Activated CD4-positive, alpha-beta T cell treated with anti-CD3 and anti-CD28 coated beads, Interleukin-2, Interleukin-6, amounts not matched to agents 100 ng/mL and 50 ng/mL, durations not matched to agents 16 hours and 8 hours (primary cell): ENCODE results near the gene TMEM222.

Source experiments
- DNase-seq: peaks from one replicate; pipeline ENCODE4 v3.0.0-alpha.2; 2020

TMEM222 gene

DNA sequence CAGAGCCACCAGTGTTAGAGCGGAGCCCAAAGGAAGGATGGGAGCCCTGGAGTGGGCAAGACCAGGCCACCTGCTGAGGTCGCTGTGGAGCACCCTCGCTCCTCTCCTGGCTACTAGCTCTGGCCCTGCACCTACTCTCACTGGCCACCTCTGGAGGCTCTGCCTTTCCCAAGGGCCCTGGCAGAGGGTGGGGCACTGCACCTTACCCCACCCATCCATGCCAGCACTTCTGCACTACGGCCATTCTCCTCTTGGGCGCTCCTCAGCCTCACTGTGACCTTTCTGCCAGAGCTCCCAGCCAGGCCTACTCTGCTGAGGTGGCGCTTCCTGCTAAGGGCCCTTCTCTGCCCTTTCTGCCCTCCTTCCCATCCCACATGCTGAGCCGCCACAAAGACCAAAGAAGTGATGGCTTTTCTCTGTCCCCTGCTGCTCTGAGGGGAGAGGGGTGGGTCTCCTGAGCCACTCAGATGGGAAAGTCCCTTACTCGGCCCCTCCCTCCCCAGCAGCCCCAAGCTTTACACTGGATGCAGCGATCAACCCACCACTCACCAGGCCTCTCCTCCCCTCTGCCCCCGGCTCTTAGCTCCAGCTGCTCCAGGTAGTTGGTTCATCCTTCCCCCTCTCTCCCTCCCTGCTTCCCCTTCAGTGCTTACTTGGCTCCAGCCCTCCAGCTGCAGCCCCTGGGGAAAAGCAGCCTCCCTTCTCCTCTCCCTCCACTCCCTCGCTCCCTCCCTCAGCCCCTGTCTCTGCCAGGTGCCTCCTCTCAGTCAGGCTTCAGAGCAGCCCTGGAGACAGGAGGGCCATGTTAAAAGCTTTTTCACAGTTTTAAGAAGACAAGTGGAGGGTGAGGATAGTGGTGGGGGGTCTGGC is 14.8 kb upstream of the TMEM222 start:
- DNase-seq = no peak

DNA sequence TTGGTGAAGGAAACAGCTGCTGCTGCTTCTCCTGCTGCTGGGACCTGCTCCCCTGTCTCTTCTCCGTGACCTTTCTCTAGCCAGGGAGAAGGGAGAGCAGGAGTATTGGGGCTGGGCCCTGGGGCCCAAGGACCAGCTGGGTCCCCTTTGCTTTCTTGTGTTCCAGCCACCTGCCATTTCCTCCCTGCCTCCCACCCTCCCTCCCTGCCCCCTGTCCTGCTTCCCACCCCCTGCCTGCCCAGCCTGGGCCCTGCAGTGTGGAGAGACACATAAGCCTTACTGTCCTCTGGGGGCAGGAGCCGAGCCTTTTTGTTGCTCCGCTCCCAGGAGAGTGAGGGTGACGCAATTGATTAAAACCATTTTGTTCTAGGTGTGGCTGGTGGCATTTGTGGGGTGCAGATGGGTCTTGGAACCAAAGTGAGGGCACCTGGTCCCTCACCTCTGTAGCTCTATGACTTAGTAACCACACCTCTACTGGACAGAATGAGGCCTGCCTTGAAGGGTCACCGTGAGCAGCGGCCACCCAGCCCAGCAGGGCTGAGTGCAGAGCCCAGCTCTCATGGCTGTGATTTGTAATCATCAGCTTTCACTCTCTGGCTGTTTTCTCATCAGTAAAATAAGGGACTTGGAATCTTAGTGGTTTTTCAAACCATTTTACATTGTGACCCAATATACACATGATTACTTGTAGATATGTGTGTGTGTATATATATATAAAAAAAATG is 13.9 kb upstream of the TMEM222 start:
- DNase-seq = no peak

DNA sequence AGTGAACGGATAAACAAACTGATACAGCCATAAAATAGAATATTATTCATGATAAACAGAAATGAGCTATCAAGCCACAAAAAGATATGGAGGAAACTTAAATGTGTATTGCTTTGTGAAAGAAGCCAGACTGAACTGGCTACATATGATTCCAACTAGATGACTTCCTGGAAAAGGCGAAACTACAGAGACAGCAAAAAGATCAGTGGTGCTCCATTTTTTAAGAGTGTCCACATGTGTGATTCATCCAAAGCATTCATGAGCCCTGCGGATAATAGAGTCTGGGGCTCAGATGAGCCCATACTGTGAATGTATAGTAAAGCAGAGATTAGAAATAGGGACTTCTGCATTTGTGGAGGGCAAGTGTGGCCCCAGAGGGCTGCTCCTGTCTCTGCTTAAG is 7.8 kb upstream of the TMEM222 start:
- DNase-seq = no peak

DNA sequence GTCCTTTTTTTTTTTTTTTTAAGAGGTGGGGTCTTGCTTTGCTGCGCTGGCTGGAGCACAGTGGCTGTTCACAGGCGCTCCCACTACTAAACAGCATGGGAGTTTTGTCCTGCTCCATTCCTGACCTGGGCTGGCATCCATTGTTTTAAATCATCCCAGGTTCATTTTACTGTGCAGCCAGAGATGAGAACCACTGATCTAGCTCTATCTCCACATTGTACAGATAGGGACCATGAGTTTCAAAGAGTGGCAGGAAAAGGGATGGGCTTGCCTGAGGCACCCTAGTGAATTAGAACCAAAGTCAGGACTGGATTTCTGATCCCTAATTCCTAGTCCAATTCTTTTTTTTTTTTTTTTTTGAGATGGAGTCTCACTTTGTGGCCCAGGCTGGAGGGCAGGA is 7.2 kb upstream of the TMEM222 start:
- DNase-seq = no peak

DNA sequence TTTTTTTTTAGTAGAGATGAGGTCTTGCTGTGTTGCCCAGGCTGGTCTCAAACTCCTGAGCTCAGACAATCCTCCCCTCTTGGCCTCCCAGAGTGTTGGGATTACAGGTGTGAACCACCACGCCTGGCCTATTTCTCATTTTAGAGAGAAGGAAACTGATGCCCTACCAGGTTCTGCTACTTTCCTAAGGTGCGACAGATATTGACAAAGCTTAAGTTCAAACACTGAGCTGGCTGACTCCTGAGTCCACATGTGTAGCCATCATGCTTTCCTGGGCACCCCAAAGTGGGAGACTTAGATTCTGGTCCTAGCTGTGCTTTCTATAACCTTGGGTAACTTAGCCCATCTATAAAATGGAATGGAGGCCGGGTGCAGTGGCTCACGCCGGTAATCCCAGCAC is 5.1 kb upstream of the TMEM222 start:
- no peak for DNase-seq

DNA sequence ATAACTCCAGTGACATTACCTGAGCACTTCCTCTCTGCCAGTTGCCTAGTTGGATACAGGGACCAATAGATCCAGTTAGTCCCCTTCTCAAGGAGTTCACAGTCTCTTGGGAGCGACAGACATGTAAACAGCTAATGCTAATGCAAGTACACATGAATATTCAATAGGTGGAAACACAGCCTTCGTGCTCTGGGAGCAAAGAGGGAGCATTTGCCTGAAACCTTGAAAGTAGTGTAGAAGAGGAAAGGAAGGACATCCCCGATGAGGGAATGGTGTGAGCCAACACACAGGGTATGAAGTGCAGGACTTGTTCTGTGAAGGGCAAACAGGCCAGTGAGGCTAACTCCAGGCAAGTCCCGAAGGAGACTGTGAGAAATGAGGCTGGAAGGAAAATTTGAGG is 3.8 kb upstream of the TMEM222 start:
- DNase-seq = no peak

DNA sequence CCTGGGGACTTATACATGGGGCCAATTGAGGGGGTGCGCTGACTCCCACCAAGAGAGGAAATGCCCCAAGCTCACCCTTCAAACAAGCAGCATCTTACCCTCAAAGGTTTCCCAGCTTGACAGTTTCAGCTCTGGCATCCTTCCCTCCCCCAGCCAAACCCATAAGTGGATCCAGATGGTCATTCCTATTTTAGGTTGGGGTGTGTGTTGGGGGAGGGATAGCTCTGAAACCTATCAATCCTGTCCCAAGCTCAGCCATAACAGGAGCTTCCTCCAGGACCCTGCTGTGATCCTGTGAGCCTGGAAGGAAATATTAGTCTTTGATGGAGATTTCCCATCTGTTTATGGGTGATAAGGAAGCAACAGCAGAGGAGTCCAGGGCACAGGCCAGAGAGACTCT is 3.4 kb upstream of the TMEM222 start:
- DNase-seq = no peak

DNA sequence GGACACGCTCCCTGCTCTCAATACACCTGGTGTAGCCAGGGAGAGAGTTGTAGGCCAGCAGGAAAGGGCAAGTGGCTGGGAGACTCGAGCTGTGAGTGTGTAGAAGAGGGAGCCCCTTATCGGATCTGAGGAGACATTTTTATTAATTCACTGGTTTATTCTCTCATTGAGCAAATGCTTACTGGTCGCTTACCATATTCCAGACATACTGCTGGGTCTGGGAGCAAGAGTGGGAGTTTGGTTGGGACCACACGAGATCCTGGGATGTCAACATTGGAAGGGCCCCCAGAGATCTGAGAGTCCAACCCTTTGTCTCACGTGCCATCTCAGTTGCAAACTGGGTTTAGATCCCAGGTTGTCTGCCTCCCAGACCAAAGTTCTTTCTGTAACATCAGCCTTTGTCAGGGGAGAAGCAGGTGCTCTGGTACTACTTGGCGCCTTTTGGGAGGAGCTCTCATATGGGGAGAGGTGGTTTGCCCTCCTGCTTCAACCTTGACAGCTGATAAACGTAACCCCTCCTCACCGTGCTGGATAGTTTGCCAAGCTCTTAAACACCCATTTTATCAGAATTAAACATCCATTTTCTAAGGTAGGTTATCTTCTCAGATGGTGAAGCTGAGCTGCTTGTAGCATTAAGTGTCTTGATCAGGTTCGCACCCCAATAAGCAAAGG is 742 bp downstream of the TMEM222 start:
- peak; percentile 8 for DNase-seq

DNA sequence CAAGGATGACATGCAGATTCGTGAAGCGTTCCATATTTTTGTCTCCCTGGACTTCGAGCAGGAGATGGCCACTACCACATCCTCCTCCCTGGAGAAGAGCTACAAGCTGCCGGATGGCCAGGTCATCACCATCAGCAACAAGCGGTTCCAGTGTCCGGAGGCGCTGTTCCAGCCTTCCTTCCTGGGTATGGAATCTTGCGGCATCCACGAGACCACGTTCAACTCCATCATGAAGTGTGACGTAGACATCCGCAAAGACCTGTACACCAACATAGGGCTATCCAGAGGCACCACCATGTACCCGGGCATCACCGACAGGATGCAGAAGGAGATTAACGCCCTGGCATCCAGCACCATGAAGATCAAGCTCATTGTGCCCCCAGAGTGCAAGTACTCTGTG is 3.3 kb downstream of the TMEM222 start:
- DNase-seq = no peak

DNA sequence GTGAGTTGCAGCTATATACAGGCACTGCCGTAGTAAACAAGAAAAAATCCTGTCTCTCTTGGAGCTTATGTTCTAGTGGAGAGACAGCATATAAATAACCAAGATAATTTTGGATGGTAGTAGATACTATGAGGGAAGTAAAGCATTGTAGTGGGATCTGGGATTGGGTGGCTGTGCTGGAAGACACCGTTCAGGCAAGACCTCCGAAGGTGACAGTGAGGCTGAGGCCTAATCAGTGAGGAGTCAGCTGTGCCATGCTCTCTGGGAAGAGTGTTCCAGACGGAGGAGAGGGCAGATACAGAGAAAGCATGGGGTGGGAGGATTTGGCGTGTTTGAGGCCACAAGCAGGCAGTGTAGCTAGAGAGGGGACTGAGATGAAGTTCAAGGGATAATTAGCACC is 6.0 kb downstream of the TMEM222 start:
- no peak for DNase-seq

DNA sequence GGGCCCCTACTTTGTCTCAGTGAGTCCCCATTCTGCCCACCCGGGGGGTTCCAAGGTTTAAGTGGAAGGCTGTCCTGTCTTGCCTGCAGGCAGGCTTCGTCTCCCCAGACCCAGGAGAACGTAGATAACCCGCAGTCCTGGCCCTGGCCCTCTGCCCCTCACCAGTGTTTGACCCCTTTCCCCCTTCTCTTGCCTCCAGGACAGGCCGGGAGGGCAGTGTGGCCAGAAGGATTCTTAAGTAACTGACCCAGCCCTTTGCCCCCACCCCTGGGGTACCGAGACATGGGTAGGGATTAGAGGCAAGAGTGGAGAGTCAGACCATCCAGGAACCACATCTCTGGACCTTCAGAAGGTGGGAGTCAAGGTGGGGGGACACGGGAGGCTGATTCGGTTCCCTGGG is 8.8 kb downstream of the TMEM222 start:
- no peak for DNase-seq

DNA sequence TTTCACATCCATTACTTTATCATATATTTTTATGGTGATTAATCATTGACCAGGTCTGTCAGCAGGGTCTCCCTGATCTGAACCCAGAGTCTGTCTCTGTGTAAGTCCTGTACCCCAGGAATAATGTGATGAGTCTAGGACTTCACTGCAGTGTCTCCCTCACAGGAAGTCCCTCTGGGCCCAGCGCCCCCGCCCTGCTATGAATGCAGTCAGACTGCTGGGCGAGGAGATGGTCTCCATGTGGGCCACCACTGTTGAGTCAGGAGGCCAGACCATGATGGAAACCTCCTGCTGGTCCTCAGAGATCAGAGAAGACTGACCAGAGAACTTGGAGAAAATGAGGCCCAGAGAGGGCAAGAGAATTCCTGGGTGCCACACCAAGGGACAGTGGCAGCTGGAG is 9.5 kb downstream of the TMEM222 start:
- DNase-seq = no peak

DNA sequence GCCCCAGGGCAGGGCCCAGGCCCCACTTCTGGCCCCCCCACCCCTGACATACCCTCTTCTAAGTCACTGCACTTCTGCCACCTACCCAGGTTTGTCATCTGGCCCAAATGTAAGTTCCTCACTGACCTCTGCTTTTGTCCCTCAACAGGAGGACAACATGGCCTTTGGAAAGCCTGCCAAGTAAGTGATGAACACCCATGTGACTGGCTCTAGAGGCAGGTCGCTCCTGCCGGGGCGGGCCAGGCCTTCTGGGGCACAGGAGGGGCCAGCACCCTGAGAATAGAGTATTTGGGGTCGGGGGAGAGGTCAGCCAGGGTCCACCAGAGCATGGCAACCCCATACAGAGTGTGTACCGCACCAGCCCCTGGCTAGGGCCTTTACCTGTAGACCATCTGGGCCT is 10.0 kb downstream of the TMEM222 start:
- DNase-seq = no peak

DNA sequence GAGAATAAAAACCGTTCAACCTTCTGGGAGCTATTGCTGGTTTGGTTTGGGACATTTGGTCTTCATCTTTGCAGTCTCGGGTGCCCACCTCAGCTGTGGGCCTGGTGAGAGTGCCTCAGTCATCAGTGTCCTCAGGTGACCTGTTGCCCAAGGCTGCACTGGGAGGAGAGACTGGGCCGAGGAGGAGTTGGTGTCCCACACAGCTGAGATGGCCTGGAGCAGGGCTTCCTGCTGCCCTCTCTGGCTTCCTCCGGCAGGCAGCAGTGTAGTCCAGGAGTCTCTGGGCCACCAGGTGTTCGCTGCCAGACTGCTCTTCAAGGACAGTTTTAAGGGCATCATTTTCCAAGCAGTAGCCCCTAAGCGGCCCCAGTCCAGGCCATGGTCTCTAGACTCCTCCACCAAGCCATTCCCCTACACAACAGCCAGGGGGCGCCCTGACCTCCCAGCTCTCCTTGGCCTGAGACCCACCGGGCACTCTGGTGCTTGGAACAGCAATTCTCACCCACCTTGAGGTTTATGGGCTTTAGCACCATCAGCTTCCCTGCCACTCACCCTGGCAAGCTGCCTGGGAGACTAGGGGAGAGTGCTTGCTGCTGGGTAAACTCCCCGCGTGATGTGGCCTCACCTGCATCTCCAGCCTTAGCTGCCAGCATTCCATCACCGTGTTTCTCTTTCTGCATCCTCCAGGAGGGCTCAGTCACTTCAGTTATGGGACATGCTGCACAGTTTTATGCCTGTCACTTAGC is 10.7 kb downstream of the TMEM222 start:
- DNase-seq = peak; percentile 56

DNA sequence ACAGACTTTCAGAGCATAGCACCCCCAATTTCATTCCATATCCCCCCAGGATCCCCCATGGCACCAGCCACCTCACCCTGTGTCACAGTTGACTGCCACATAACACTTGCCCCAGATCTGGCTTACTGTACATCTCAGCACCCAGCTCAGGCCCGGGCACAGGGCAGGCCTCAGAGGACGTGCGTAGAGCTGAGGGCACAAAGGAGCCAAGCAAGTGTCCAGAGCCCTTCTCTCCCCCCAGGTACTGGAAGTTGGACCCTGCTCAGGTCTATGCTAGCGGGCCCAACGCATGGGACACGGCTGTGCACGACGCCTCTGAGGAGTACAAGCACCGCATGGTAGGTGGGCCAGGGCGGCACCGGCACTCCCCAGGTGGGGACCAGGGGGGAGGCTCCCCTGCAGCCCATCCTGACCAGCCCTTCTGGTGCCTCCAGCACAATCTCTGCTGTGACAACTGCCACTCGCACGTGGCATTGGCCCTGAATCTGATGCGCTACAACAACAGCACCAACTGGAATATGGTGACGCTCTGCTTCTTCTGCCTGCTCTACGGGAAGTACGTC is 11.8 kb downstream of the TMEM222 start:
- no peak for DNase-seq

DNA sequence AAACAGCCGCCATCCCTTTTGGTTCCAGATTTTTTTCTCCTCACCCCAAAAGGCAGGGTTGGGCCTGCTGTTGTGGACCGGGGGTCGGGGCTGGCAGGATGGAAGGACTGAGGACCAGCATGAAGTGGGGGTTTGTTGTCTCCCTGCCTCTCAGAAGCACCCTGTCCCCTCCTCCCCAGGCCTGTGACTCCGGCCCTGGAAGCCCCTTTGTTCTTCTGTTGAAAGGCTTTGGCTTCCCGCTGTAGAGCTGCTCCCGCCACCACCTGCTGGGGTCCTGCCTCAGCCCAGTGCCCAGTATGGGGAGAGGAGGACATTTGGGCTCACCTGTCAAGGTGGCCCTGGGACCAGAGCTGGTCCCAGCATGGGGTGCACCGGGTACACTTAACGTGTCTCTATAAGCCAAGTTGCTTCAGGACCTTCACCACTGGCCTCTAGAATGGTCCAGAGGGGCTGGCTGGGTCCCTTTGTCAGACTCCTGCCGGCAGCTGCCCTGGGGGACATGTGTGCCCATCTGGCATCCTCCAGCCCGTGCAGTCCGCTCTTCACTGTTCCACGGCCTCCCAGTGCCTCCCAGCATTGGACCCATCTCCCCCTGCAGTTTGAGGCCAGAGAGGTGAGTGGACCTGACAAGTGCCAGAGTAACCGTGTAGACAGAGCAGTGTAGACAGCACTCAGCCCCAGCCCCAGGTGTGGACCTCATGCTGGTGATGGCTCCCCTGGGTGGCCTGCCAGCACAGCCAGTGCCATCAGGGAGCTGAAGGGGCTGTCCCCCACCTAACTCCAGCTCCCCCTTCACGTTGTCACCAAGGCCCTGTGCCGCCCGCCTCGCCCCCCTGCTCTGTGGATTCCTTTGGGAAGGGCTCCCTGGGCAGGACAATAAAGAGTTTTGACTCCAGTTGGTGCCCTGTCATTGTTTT is 13.8 kb downstream of the TMEM222 start:
- no peak for DNase-seq

DNA sequence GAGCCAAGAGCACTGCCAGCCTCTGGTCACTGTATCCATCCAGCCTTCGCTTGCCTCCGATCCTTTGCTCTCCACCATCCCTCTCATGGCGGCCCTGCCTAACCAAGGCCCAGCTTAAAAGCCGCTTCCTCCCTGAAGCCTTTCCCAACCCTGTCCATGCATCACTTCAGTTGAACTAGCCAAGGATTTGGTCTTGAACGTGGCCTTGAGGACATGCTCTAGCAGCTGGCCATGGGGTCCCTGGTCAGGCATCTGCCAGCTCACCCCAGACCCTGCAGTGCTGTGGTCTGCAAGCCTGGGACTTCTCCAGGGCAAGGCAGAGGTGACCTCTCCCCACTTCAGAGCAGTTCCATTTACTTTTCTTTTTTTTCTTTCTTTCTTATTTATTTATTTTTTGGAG is 14.8 kb downstream of the TMEM222 start:
- no peak for DNase-seq

DNA sequence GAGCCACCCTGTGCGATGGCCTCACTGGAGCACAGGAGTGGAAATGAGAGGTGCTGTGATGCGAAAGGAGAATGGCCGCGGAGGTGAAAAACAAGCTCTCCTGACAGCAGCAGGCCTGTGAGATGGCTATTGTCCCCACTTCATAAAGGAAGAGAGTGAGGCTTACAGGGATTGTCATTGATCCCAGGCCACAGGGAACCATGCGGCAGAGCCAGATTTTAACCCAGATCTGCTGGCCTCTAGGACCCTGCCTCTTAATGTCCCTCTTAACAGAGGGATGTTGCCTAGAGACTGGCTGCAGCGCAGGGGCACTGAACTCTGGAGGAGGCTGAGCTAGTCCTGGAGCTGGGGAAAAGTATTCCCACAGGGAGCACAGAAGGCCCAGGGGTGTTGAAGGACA is 16.8 kb downstream of the TMEM222 start:
- DNase-seq = no peak

DNA sequence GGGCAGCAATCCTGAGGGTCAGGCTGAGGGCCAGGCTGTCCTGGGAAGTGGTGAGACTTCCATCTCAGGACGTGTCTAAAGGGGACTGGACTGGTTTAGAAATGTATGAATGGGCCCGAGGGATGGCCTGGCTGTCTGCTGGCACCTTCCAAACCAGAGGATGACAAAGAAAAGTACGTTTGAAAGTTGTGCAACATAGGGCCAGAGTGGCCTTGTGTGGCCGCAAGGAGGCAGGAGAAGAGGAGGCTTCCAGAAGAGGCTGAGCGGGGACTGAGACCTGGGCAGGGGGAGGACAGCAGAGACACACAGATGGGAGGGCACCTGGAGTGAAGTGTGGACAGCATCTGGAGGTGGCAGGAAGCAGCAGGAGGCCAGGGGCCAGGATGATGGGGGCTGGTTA is 17.2 kb downstream of the TMEM222 start:
- no peak for DNase-seq

DNA sequence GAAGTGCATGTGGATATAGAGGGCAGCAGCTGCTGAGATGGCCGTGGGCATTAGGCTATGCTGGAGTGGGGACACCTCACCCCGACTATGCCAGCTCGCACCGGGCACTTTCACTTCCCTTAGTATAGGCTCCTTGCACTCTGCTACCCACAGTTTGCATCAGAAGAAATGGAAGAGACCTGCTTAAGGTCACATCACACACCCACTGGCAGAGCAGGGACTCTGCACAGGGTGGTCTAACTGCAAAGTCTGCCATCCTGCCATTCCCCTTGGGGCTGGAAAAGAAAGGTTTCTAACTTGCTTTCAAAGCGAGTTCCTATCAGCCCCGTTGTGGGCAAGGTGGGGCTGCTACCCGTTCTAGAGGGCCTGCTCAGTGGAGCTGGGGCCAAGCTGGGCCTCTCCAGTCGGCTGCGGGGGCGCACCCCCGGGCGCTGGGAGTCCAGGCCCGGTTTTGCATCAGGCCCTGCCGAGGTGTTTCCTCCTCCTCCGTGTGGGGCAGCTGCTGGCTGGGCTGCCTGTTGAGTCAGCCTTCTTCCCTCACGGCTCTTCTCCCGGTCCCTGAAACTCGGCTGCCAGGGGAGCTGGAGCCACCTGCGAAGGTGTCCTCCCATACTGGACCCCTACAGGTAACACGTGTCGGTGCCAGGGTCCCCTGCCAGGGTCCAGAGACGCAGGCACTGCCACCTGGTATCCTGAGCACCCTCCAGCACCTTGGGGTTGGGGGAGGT is 19.7 kb downstream of the TMEM222 start, which contains the start of gene SYTL1:
TSS of gene SYTL1 (plus strand) at position 498 of the 728 bp plus-strand sequence. CDS start 3,313 bp downstream, outside the sequence.
- peak; percentile 76 for DNase-seq

DNA sequence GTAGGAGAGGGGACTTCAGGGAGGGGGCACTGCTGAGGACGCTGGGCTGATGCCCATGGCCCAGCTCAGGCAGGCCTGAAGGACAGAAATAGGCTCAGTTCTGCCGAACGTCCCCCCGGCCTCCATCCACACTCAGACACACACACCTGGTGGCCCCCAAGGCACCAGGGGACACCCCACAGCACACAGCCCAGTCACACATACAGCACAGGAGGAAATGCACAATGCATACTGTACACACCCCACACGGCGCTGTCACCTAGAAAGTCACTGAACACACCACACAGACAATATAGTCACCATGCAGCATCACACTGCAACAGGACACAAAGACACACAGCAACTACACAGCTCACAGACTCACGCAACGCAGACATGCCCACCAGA is 20.4 kb downstream of the TMEM222 start:
- DNase-seq = peak; percentile 50
